OCI-LY3 (cell line): ENCODE measurements around the gene CELF4.

Experiments used
- H2AFZ ChIP-seq: fragments of 200-600, 300-600 bp; shearing (Covaris generic); 2 replicates; pipeline ENCODE4 v1.6.0; 2014; ENCODE audit warnings: antibody characterized with exemption, low read depth, low read length
- H3K27ac ChIP-seq: fragments of 200-600, 300-600 bp; sonication (generic); 2 replicates; pipeline ENCODE4 v1.5.1; 2014; ENCODE audit warnings: mild to moderate bottlenecking, low read length, moderate library complexity, mixed read lengths
- H3K27me3 ChIP-seq: fragments of 200-600, 300-600 bp; sonication (generic); 2 replicates; pipeline ENCODE4 v1.6.1; 2014; ENCODE audit warnings: low read depth, low read length, mixed read lengths
- H3K36me3 ChIP-seq: fragments of 200-600, 300-600 bp; sonication (generic); replicated peaks from 2 replicates; pipeline ENCODE3; 2014; ENCODE audit warnings: low read depth, low read length, mixed read lengths
- H3K4me1 ChIP-seq: fragments of 300-600, 200-600 bp; sonication (generic); 2 replicates; pipeline ENCODE4 v1.6.1; 2014; ENCODE audit warnings: low read length, mixed read lengths
- H3K4me2 ChIP-seq: fragments of 200-600, 300-600 bp; sonication (generic); 2 replicates; pipeline ENCODE4 v1.6.1; 2014; ENCODE audit warnings: low read length, mixed read lengths
- H3K4me3 ChIP-seq: fragments of 300-600, 200-600 bp; sonication (generic); 2 replicates; pipeline ENCODE4 v1.5.1; 2014; ENCODE audit warnings: antibody characterized with exemption, mild to moderate bottlenecking, low read length, moderate library complexity
- H3K79me2 ChIP-seq: fragments of 300-600, 200-600 bp; shearing (Covaris generic); 2 replicates; pipeline ENCODE4 v1.6.1; 2014; ENCODE audit warnings: mild to moderate bottlenecking, low read length, mixed read lengths
- H3K9ac ChIP-seq: fragments of 300-600, 200-600 bp; shearing (Covaris generic); 2 replicates; pipeline ENCODE4 v1.6.0; 2014; ENCODE audit warnings: mild to moderate bottlenecking, low read length, moderate library complexity
- H3K9me3 ChIP-seq: fragments of 200-600, 300-600 bp; shearing (Covaris generic); 2 replicates; pipeline ENCODE4 v1.6.1; 2014; ENCODE audit warnings: low read length, mixed read lengths; ENCODE audit not compliant: insufficient read depth
- H4K20me1 ChIP-seq: fragments of 200-600, 300-600 bp; sonication (generic); 2 replicates; pipeline ENCODE4 v1.6.1; 2016; ENCODE audit warnings: low read length, mixed read lengths; ENCODE audit not compliant: insufficient read depth
- CTCF ChIP-seq: fragments of 200-600, 300-600 bp; sonication (generic); IDR thresholded peaks from 2 replicates; pipeline ENCODE4 v1.5.1; 2014; ENCODE audit warnings: antibody characterized with exemption, low read length, low read depth
- EZH2phosphoT487 ChIP-seq: fragments of 200-600 bp; shearing (Covaris generic); IDR thresholded peaks from 2 replicates; pipeline ENCODE4 v1.6.1; 2018; ENCODE audit warnings: antibody characterized with exemption, mixed run types, low read depth

The CELF4 gene

GRCh38 chr18:37277804-37278203, 287.8 kb downstream of the CELF4 start:
- H3K36me3 ChIP-seq, result no peaks in the 10 kb centered on the region
- H3K27ac ChIP-seq, result no peak overlapping the region
- no peak overlapping the region for H3K9ac ChIP-seq
- H4K20me1 ChIP-seq, result no peaks in the 10 kb centered on the region
- H2AFZ ChIP-seq, result no peak overlapping the region
- H3K4me2 ChIP-seq, result no peak overlapping the region
- no peak overlapping the region for H3K4me3 ChIP-seq
- no peaks in the 10 kb centered on the region for H3K4me1 ChIP-seq
- H3K9me3 ChIP-seq, result no peaks in the 10 kb centered on the region
- TF ChIP-seq EZH2phosphoT487 (no peak), CTCF (no peak)
- no peaks in the 10 kb centered on the region for H3K79me2 ChIP-seq
- peaks cover 13% of the 10 kb centered on the region; the same call in 1 of the 2 replicates for H3K27me3 ChIP-seq

- H3K4me2 ChIP-seq, result no peak overlapping the region
- no peak overlapping the region for H3K4me3 ChIP-seq
- H3K27ac ChIP-seq, result no peak overlapping the region
- no peaks in the 10 kb centered on the region for H3K4me1 ChIP-seq
- no peaks in the 10 kb centered on the region for H3K79me2 ChIP-seq
- no peak for TF ChIP-seq CTCF
- TF ChIP-seq EZH2phosphoT487, result no peak
- no peaks in the 10 kb centered on the region for H4K20me1 ChIP-seq
- H2AFZ ChIP-seq, result no peak overlapping the region
- no peaks in the 10 kb centered on the region for H3K9me3 ChIP-seq
- no peak overlapping the region for H3K9ac ChIP-seq
- no peaks in the 10 kb centered on the region for H3K36me3 ChIP-seq
- H3K27me3 ChIP-seq, result peaks cover 12% of the 10 kb centered on the region; the same call in 1 of the 2 replicates
These were observed 289.3 kb downstream of the CELF4 start for GRCh38 chr18:37276111-37276890.

GRCh38 chr18:37275237-37275741, 290.3 kb downstream of the CELF4 start:
- H3K4me3 ChIP-seq, result no peak overlapping the region
- H3K27me3 ChIP-seq, result 0 out of 2 replicates have a peak, but pooled peaks cover 2% of the 10 kb centered on the region
- no peak for TF ChIP-seq EZH2phosphoT487
- no peak for TF ChIP-seq CTCF

GRCh38 chr18:37274309-37275236, 291.0 kb downstream of the CELF4 start:
- no peaks in the 10 kb centered on the region for H3K4me1 ChIP-seq
- no peak overlapping the region for H3K27ac ChIP-seq
- H3K4me3 ChIP-seq, result no peak overlapping the region
- no peaks in the 10 kb centered on the region for H3K36me3 ChIP-seq
- H3K9ac ChIP-seq, result no peak overlapping the region
- H3K27me3 ChIP-seq, result no peaks in the 10 kb centered on the region
- no peaks in the 10 kb centered on the region for H3K79me2 ChIP-seq
- no peak overlapping the region for H2AFZ ChIP-seq
- H3K9me3 ChIP-seq, result no peaks in the 10 kb centered on the region
- no peak overlapping the region for H3K4me2 ChIP-seq
- peaks cover 10% of the 10 kb centered on the region; the same call in 1 of the 2 replicates for H4K20me1 ChIP-seq
- TF ChIP-seq EZH2phosphoT487 (no peak), CTCF (no peak)

More at GRCh38 chr18:37275237-37275741, 290.3 kb downstream of the CELF4 start:
- Histone ChIP-seq H3K4me2 (no peak overlapping the region), H3K9me3 (no peaks in the 10 kb centered on the region), H2AFZ (no peak overlapping the region), H3K27ac (no peak overlapping the region), H4K20me1 (peaks cover 4% of the 10 kb centered on the region; the same call in 1 of the 2 replicates), H3K36me3 (no peaks in the 10 kb centered on the region), H3K9ac (no peak overlapping the region), H3K79me2 (no peaks in the 10 kb centered on the region), H3K4me1 (no peaks in the 10 kb centered on the region)
